ENCODE results near the gene CAPZA1.

CAPZA1 gene

DNA sequence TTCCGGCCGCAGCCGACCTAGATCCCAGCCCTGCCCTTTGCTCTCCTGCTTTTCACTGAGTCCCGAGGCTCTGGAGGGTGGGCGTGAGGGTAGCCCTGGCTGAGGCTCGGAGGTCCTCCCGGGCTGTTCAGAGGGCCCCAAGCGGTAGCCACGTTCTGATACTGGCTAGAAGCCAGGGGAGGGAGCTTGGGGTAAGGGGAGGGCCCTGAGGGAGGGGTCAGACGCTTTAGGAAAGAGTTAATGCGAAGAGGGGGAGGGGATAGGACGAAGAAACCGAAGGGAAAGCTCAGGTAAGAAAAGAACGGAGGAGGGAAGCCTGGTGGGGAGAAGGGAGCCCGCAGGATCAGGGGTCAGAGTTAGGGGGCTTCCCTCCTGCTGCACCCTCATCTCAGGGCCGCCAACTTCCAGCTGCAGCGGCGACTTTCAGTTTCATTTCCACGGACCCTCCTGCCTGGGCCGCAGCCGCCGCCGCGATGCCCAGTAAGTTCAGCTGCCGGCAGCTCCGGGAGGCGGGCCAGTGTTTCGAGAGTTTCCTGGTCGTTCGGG is 54.9 kb downstream of the CAPZA1 start, which contains the start of gene MOV10:
Gene MOV10, plus strand, starts transcription at position 220 of the 546 bp plus-strand sequence. Its CDS starts 254 bp downstream, at position 474.
- peak within 1 kb of the TSS; percentile 74 for H3K4me3 ChIP-seq (ENCODE audit: low read depth, low read length)
- peak; percentile 39 for DNase-seq (ENCODE audit: low read depth)

DNA sequence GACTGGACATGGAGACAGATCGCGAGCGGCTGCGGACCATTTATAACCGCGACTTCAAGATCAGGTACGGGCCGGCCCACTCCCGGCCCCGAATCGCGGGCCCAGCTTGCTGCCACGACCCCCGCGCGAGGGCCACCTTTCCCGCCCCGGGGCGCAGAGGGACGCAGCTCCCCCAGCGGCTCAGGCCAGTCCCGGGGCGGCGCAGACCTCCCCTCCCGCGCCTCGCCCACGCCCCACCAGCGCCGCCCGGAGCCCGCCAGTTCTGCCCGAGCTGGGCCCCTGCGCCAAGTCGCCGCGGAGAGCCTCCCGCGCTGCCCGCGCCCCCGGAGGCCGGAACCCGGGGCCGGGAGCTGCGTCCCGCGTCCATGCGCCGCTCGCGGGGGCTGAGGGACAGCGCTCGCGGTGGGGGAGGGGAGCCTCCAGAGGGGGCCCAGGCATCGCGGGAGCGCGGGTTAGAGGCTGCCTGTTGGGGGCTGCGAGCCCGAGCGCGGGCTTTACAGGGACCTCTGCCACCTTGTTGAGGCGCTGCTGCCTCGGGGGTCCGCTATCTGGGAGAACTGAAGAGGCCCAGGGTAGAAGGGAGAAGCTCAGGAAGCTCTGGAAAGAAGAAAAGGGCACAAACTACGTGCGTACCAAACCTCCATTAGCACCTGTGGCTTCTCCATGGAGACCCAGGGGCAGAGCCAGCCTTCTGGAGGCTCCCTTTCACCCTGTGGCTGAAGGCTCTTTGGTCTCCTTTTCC is 55.5 kb downstream of the CAPZA1 start:
- H3K4me3 ChIP-seq (ENCODE audit: low read depth, low read length): peak overlapping the region; percentile 74
- DNase-seq (ENCODE audit: low read depth): no peak

DNA sequence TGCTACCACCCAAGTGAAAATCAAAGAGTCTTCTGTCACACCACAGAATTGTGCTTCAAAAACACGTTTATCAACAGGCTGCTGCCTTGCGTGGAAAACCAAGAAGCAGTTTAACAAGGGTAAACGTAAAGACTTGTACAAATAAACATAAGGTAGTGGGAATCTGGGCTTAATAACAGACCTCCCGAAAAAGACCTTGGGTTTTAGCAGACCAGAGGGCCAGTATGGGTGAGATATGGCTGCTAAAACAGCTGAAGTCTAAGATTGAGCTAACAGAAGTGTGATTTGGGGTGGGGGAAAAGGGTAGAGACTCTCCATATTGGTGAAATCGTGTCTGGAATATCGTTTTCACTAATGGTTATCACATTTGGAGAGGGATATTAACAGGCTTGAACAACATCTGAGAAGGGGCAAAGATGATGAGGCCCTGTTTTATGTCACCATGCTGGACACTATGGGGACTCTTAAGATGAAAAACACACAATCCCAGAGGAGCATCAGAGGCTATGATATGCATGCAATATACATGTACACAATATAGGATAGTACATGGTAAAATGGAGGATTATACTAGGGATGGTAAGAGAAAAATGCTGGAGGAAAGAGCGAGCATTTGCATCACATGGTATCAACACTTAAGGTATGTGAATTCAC is 56.2 kb downstream of the CAPZA1 start:
- peak overlapping the region; percentile 74 for H3K4me3 ChIP-seq (ENCODE audit: low read depth, low read length)
- no peak for DNase-seq (ENCODE audit: low read depth)

DNA sequence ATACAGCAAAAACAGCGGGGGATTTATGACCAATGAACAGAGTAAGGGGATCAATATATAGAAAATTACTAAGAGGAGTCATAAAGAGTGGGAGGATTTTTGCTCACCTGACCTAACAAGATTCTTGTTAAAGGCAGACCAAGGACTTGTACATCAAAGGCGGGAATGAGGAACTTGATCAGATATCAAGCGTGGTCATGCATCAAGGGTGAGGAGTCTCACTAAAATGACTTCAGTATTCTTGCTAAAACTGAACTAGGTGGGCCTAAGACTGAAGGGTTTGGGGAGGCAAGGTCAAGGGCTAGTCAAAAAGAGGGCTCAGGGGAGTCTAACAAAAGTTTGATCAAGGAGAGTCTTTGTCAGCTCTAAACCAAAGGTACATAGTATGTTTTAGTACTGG is 56.9 kb downstream of the CAPZA1 start:
- no peak for DNase-seq (ENCODE audit: low read depth)
- H3K4me3 ChIP-seq (ENCODE audit: low read depth, low read length): no peak overlapping the region

DNA sequence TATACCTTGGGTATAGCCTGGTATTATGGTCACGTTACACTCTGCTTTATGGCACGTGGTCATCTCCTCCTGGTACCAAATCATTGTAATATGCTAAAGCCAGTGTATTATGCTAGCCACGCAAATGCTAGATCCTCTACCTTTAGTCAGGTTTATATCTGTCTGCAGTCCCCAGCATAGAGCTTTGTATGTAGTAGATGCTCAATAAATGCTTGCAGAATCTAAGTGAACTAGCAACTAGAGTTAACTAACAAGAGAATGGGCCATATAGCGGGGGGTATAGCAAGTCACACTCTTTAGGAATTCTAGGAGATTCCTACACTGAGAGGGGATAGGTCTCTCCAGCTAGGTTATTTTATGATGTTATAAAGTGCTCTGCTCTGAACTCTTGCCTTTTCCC is 57.9 kb downstream of the CAPZA1 start:
- no peak overlapping the region for H3K4me3 ChIP-seq (ENCODE audit: low read depth, low read length)
- no peak for DNase-seq (ENCODE audit: low read depth)

DNA sequence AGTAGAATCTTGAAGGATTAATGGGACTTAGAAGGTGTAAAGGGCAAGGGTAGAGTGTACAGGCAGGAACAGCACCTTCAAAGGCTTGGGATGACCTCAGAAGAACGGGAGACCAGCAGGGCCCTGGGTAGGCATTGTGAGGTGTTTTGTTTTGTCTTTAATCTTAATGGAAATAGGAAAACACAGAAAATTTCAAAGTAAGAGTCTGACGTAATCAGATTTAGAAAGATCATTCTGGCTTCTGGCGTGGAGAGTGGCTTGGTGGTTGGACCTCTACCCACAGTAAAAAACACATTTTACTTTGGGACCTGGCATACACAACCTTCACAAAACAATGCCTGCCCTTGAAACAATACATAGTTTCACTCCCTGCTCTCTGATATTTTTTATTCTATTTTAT is 59.0 kb downstream of the CAPZA1 start:
- H3K4me3 ChIP-seq (ENCODE audit: low read depth, low read length): no peak overlapping the region

DNA sequence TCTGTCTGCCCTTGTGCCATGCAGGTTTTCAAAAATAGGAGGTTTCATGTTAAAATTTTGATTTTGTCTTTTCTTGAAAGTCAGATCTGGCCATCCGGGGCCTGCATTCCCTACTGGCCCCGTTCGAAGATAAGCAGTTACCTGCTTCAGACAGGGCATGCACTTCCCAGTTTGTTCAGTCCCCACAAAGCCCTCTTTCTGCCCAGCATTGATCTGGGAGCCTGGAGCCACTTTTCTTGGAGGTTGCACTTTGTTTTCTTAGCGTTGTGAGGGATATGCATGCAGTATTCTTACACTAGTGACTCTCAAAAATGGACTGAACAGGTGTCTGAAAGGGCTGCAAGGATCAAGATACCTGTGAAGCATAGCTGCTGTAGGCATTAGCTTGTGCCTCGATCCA is 66.3 kb downstream of the CAPZA1 start:
- DNase-seq (ENCODE audit: low read depth): no peak
- H3K4me3 ChIP-seq (ENCODE audit: low read depth, low read length): no peak overlapping the region

More for the DNA sequence above, 59.0 kb downstream of the CAPZA1 start:
- DNase-seq (ENCODE audit: low read depth): no peak

DNA sequence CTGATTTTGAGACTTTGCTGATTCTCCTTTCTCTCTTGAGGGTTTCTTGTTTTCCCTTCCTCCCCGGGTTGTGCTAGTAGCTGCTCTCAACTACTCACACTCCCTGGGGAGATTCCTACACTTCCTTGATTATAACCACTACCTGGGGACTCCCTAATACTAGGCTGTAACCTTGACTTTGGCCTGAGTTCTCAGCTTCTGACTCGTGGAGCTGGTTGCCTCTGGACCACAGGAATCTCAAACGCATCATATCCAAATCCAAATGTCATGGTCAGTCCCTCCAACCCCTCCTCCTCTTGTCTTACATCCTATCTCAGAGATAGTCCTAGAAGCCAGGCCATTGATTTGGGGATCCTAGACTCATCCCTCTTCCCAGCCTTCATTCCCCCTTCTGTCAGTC is 66.8 kb downstream of the CAPZA1 start:
- no peak overlapping the region for H3K4me3 ChIP-seq (ENCODE audit: low read depth, low read length)
- DNase-seq (ENCODE audit: low read depth): no peak

DNA sequence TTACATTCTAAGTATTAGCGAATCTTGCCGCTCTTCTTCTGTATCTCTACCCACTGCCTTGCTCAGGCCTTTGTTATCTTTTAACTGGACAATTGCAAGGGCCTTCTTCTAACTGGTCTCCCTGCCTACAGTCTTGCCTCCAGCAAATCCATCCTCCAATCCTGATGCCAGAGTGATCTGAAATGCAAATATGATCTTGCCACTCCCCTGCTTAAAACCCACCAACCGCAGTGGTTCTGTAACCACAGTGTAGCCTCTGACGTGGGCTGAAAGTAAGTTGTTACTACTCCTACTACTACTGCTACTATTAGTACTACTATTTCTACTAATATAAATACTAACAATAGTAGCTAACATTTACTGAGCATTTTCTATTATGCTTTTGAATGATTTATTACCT is 67.2 kb downstream of the CAPZA1 start:
- no peak overlapping the region for H3K4me3 ChIP-seq (ENCODE audit: low read depth, low read length)
- no peak for DNase-seq (ENCODE audit: low read depth)

DNA sequence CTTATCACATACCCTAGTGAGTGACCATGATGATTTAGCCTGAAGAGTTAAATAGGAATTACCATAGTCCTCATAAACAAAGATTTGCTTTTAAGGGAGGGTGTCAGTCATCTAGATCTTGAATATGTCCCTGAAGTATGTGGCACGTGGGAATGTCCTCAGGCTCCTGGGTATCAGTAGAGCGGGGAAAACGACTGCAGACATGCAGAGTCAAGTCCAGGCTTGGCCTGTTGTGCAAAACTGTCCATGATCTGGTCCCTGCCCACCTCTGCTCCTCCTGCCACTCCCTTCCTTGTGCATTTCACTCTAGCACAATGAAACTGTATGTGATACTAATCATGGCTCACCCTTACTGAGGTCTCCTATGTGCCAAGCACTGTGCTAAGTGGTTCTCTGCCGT is 67.7 kb downstream of the CAPZA1 start:
- no peak for DNase-seq (ENCODE audit: low read depth)

DNA sequence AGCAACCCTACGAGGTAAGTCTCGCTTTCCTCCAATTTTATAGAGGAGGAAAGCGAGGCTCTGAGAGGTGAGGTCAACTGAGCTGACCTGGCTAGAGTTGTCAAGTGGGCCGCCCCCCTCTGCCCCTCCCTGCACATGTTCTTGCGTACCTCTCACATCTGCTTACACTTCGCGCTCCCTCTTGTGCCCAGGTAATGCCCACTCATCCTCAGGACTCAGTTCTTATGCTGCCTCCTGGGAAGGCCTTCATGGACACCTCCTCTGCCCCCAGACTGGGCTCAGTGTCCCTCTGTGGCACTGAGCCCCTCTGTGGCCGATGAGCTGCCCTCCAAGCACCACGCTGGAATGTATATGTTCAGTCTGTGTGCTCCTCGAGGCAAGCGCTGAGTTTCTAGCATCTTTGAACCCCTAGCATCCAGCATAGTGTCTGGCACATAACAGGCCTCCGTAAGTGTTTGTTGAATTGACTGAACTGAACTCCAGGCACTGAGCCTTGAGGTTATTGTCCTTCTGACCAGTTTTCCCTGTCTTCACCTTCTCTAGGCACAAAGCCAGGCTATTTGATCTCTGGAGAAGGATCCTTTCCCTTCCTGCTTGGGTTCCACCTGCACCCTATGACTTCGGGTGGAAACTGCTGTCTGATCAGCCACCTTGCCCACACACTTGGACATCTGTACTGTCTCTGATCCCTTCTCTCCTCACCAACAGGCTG is 68.3 kb downstream of the CAPZA1 start:
- DNase-seq (ENCODE audit: low read depth): no peak
- H3K4me3 ChIP-seq (ENCODE audit: low read depth, low read length): no peak overlapping the region

More for the DNA sequence above, 67.7 kb downstream of the CAPZA1 start:
- H3K4me3 ChIP-seq (ENCODE audit: low read depth, low read length): no peak overlapping the region

DNA sequence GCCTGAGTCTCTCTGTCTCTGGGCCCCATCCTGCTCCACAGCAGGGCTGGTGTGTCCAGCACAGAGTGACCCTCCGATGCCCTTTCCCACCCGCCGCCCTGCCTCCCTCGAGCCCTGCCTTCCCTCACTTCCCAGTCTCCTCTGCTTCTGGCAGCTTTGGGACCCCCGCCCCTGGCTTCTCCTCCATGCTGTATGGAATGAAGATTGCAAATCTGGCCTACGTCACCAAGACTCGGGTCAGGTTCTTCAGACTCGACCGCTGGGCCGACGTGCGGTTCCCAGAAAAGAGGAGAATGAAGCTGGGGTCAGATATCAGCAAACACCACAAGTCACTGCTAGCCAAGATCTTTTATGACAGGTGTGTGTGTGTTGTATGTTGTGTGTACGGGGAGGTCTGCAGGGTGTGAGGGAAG is 69.2 kb downstream of the CAPZA1 start:
- no peak for DNase-seq (ENCODE audit: low read depth)
- no peak overlapping the region for H3K4me3 ChIP-seq (ENCODE audit: low read depth, low read length)

DNA sequence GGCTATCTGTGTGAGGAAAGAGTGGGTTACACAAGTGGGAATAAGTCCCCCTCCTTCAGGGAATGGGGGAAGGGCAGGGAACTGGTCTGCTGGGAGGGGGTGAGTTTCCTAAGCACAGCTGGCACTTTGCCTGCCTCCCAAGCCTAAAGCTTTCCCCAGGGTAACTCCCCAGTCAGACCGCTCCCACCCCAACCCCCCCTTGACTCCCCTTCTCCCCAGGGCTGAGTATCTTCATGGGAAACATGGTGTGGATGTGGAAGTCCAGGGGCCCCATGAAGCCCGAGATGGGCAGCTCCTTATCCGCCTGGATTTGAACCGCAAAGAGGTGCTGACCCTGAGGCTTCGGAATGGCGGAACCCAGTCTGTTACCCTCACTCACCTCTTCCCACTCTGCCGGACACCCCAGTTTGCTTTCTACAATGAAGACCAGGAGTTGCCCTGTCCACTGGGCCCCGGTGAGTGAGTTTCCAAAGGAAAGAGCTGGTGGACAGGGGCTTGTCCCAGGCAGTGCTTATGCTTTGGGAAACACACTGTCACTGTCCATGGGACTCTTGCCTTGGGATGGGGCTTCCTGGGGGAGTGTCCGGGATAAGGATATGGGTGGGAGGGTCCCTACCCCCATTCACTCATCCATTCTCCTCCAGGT is 69.7 kb downstream of the CAPZA1 start:
- no peak for DNase-seq (ENCODE audit: low read depth)
- no peak overlapping the region for H3K4me3 ChIP-seq (ENCODE audit: low read depth, low read length)

DNA sequence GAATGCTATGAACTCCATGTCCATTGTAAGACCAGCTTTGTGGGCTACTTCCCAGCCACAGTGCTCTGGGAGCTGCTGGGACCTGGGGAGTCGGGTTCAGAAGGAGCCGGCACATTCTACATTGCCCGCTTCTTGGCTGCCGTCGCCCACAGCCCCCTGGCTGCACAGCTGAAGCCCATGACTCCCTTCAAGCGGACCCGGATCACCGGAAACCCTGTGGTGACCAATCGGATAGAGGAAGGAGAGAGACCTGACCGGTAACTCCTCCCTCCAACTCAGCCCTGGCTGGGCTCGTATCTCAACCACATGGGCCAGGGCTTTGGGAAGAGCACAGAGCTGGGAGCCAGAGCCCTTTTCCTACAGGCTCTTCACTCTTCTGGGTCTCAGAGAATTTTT is 70.2 kb downstream of the CAPZA1 start:
- DNase-seq (ENCODE audit: low read depth): no peak
- H3K4me3 ChIP-seq (ENCODE audit: low read depth, low read length): no peak overlapping the region

DNA sequence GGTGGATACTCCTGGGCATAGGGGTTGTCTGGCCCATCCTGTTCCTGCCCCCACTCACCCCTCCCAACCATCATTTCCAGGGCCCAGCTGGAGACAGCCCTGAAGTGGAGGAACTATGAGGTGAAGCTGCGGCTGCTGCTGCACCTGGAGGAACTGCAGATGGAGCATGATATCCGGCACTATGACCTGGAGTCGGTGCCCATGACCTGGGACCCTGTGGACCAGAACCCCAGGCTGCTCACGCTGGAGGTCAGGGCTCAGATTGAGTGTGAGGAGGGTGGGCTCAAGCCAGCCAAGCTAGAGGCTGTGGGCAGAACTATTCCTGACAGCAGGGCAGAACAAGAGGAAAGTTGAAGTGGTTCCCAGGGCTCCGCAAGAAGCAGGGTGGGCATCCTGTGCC is 73.0 kb downstream of the CAPZA1 start:
- DNase-seq (ENCODE audit: low read depth): no peak
- H3K4me3 ChIP-seq (ENCODE audit: low read depth, low read length): no peak overlapping the region

DNA sequence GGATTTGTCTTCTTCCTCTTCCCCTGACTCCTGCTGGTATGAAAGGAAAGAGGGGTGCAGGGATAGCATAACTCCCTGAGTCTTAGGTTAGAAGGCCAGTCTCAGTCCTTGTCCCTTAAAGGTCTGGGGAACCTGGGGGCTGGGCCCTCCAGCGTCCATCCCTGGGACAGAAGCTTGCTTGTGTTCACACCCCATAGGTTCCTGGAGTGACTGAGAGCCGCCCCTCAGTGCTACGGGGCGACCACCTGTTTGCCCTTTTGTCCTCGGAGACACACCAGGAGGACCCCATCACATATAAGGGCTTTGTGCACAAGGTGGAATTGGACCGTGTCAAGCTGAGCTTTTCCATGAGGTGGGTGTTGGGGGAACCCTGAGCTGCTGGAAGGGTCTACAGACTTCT is 74.2 kb downstream of the CAPZA1 start:
- no peak for DNase-seq (ENCODE audit: low read depth)
- H3K4me3 ChIP-seq (ENCODE audit: low read depth, low read length): no peak overlapping the region

DNA sequence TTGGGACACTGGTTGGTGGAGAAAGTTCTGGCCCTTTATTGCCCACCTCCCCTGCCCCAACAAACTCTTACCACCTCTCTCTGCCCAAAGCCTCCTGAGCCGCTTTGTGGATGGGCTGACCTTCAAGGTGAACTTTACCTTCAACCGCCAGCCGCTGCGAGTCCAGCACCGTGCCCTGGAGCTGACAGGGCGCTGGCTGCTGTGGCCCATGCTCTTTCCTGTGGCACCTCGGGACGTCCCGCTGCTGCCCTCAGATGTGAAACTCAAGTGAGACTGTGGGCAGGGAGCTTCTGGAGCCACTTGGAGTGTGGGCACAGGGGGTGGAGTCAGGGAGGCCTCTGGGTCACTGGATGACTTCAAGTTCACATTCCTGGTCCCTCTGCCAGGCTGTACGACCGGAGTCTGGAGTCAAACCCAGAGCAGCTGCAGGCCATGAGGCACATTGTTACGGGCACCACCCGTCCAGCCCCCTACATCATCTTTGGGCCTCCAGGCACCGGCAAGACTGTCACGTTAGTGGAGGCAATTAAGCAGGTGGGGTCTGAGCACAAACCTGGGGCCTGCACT is 74.8 kb downstream of the CAPZA1 start:
- no peak for DNase-seq (ENCODE audit: low read depth)
- no peak overlapping the region for H3K4me3 ChIP-seq (ENCODE audit: low read depth, low read length)

DNA sequence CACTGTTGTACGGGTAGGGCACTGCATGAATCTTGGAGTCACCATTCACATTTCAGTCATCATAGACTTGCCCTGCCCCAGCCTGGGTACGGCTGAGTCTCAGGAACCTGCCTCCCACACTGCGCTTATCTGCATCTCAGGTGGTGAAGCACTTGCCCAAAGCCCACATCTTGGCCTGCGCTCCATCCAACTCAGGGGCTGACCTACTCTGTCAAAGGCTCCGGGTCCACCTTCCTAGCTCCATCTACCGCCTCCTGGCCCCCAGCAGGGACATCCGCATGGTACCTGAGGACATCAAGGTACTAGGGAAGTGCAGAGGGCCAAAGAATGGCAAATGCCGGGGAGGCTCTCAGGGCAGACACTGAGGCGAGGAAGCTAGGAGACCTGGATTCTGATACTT is 75.6 kb downstream of the CAPZA1 start:
- DNase-seq (ENCODE audit: low read depth): no peak
- H3K4me3 ChIP-seq (ENCODE audit: low read depth, low read length): no peak overlapping the region

DNA sequence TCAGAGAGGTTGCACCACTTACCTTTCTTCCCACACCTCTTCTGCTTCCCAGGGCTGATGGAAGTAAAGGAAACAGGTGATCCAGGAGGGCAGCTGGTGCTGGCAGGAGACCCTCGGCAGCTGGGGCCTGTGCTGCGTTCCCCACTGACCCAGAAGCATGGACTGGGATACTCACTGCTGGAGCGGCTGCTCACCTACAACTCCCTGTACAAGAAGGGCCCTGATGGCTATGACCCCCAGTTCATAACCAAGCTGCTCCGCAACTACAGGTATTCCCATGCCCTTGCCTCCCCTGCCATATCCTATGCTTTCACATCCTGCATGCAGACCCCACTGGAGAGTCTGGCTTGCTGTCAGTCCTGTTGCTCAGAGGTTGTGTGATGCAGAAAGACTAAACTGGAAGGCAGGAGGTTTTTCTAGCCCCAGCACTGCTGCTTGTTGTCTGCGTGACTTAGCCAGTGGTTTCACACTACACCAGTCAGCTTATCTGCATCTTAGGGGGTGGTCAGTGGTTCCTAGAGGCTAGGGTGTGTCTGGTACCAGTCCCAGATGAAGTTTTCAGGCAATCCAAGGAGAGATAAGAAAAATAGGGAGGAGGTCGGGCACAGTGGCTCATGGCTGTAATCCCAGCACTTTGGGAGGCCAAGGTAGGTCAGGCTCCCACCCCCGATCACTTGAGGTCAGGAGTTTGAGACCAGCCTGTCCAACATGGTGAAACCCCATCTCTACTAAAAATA is 77.1 kb downstream of the CAPZA1 start:
- H3K4me3 ChIP-seq (ENCODE audit: low read depth, low read length): no peak overlapping the region
- DNase-seq (ENCODE audit: low read depth): no peak
